Smooth muscle cell (in vitro differentiated cells): ENCODE results near the gene NELFA. TPM values are rescaled to one million over a fixed set of nuclear protein-coding genes. Genes with fewer than 3 reads are reported as not detected.

Source experiments
- DNase-seq: peaks from one replicate; lab custom pipeline; 2025; ENCODE audit not compliant: unreplicated experiment; lab: John Stamatoyannopoulos, UW
- H2AFZ ChIP-seq: fragments of 200-600 bp; sonication (generic); 2 replicates; pipeline ENCODE4 v1.6.0; 2016; ENCODE audit warnings: antibody characterized with exemption, low read depth, mild to moderate bottlenecking
- H3F3A ChIP-seq: fragments of 200-600 bp; sonication (generic); 2 replicates; pipeline ENCODE4 v1.6.0; 2017; ENCODE audit warnings: antibody characterized with exemption, low read depth
- H3K27ac ChIP-seq: fragments of 200-600 bp; sonication (generic); 2 replicates; pipeline ENCODE4 v1.5.1; 2016; ENCODE audit warnings: low read depth, mild to moderate bottlenecking
- H3K27me3 ChIP-seq: fragments of 200-600 bp; sonication (generic); 2 replicates; pipeline ENCODE4 v1.6.1; 2016; ENCODE audit warnings: low read depth, mild to moderate bottlenecking
- H3K36me3 ChIP-seq: fragments of 200-600 bp; sonication (generic); 2 replicates; pipeline ENCODE4 v1.5.1; 2016; ENCODE audit warnings: low read depth
- H3K4me1 ChIP-seq: fragments of 200-600 bp; sonication (generic); 2 replicates; pipeline ENCODE4 v1.5.1; 2016; ENCODE audit warnings: low read depth
- H3K4me2 ChIP-seq: fragments of 200-600 bp; sonication (generic); 2 replicates; pipeline ENCODE4 v1.6.0; 2016; ENCODE audit warnings: mild to moderate bottlenecking
- H3K4me3 ChIP-seq: fragments of 200-600 bp; sonication (generic); 2 replicates; pipeline ENCODE4 v1.5.1; 2016; ENCODE audit warnings: mild to moderate bottlenecking
- H3K79me2 ChIP-seq: fragments of 200-600 bp; sonication (generic); 2 replicates; pipeline ENCODE4 v1.6.0; 2016; ENCODE audit warnings: low read depth, mild to moderate bottlenecking
- H3K9ac ChIP-seq: fragments of 200-600 bp; sonication (generic); 2 replicates; pipeline ENCODE4 v1.6.0; 2016; ENCODE audit warnings: low read depth
- H3K9me3 ChIP-seq: fragments of 200-600 bp; sonication (generic); replicated peaks from 2 replicates; pipeline ENCODE4 v1.5.1; 2016; ENCODE audit warnings: low read depth
- H4K20me1 ChIP-seq: fragments of 200-600 bp; sonication (generic); 2 replicates; pipeline ENCODE4 v1.6.0; 2016; ENCODE audit warnings: low read depth
- WGBS: methylation state at CpG from one replicate; pipeline ENCODE4 v1.1.7; 2016; ENCODE audit warnings: low lambda C conversion rate; 5-methylcytosine and 5-hydroxymethylcytosine counted together
- polyA plus RNA-seq: library from polyadenylated mRNA; unstranded; fragments of >200 nt; fragmentation: Nextera tagmentation; extraction: Ambion mirVana; gene quantifications from 2 replicates; pipeline ENCODE4 v1.2.1, GENCODE V29; 2016
- total RNA-seq: library from RNA; depleted of rRNA; stranded (reverse); fragments of >200 nt; gene quantifications from 2 replicates; pipeline ENCODE4 v1.2.3, GENCODE V29; 2014
- TF ChIP-seq, protein P1 (sequence below): fragments of 200-600 bp; sonication (generic); IDR thresholded peaks from 2 replicates; pipeline ENCODE4 v1.5.1; 2017; ENCODE audit warnings: borderline replicate concordance, mild to moderate bottlenecking, antibody characterized with exemption; ENCODE audit not compliant: insufficient read depth, poor library complexity, severe bottlenecking

The NELFA gene
- total and polyA plus RNA-seq, 2 experiments from 2014 or later: 16.3 to 33.7 TPM

DNA sequence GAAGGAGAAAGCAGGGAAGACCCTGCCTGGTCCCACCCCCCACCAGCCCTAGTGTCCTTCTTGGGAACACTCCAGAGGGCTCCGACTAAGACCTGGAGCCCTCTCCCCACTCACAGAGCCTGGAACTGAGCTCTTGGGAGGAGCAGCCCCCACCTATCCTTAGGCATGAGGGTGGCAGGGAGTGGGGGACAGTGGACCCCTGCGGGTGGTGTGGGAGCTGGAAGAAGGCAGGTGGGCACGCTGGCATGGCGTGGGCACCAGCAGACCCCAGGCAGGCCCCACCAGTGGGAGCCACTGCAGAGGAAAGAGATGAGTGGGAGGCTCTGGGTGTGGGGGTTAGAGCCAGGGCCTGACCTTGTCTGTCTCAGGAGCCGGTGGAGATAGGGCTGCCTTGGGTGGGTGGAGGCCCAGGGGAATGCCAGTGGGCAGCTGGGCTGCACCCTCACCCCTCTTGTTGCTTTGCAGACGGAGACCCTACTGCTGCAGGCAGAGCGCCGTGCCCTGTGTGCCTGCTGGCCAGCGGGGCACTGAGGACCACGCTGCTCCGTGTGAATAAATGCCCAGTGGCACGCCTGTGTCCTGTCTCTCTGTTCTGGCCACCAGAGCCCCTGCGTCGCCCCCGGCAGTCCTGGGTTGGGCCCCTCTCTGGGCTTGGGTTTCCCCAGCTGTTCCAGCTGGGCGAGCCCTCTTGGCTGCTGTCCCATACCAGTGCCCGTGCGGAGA lies 34.8 kb upstream of the NELFA start:
- Histone ChIP-seq H3K27me3 (peaks cover 29% of the 10 kb centered on the region), H3K36me3 (no peaks in the 10 kb centered on the region)

DNA sequence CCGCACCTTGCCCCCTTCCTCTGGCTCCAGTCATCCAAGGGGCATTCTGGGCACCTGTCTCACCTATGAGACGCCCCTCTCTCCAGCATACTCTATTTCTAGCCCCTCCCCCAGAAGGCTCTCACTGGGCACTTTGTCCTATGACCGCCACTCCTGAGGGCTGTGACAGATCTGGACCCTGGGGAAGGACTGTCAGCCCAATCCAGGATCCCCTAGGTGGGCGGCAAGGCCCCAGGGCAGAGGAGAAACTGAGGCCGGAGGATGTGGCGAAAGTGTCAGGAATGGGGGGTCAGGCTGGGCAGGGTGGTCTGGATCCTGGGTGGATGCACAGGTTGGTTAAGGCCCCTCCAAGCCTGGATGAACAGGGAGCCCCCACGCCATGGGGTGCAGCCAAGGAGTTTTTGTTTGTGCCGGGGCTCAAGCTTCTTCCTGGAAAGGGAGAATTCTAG lies 34.2 kb upstream of the NELFA start:
- Histone ChIP-seq H2AFZ (no peak overlapping the region), H4K20me1 (peaks cover 9% of the 10 kb centered on the region), H3K27ac (no peak overlapping the region), H3K4me3 (peak overlapping the region; percentile 91), H3K27me3 (peaks cover 29% of the 10 kb centered on the region), H3K9ac (no peak overlapping the region), H3K4me2 (peak overlapping the region; percentile 86), H3K36me3 (no peaks in the 10 kb centered on the region), H3K9me3 (no peaks in the 10 kb centered on the region), H3K4me1 (peaks cover 6% of the 10 kb centered on the region), H3K79me2 (no peaks in the 10 kb centered on the region), H3F3A (no peaks in the 10 kb centered on the region)
- TF ChIP-seq, protein P1, sequence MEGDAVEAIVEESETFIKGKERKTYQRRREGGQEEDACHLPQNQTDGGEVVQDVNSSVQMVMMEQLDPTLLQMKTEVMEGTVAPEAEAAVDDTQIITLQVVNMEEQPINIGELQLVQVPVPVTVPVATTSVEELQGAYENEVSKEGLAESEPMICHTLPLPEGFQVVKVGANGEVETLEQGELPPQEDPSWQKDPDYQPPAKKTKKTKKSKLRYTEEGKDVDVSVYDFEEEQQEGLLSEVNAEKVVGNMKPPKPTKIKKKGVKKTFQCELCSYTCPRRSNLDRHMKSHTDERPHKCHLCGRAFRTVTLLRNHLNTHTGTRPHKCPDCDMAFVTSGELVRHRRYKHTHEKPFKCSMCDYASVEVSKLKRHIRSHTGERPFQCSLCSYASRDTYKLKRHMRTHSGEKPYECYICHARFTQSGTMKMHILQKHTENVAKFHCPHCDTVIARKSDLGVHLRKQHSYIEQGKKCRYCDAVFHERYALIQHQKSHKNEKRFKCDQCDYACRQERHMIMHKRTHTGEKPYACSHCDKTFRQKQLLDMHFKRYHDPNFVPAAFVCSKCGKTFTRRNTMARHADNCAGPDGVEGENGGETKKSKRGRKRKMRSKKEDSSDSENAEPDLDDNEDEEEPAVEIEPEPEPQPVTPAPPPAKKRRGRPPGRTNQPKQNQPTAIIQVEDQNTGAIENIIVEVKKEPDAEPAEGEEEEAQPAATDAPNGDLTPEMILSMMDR: no peak
- DNase-seq: no peak
- 92% methylated on average over 8 of the region's 8 CpGs for WGBS

More for the DNA sequence above, 34.8 kb upstream of the NELFA start:
- TF ChIP-seq, protein P1: no peak
- Histone ChIP-seq H3K4me2 (no peak overlapping the region), H2AFZ (no peak overlapping the region), H3K4me1 (peaks cover 6% of the 10 kb centered on the region), H3K9ac (no peak overlapping the region), H3K9me3 (no peaks in the 10 kb centered on the region), H3K4me3 (no peak overlapping the region), H4K20me1 (peaks cover 9% of the 10 kb centered on the region), H3K27ac (no peak overlapping the region), H3F3A (no peaks in the 10 kb centered on the region), H3K79me2 (no peaks in the 10 kb centered on the region)
- DNase-seq: no peak
- 95% methylated on average over 18 of the region's 18 CpGs for WGBS

DNA sequence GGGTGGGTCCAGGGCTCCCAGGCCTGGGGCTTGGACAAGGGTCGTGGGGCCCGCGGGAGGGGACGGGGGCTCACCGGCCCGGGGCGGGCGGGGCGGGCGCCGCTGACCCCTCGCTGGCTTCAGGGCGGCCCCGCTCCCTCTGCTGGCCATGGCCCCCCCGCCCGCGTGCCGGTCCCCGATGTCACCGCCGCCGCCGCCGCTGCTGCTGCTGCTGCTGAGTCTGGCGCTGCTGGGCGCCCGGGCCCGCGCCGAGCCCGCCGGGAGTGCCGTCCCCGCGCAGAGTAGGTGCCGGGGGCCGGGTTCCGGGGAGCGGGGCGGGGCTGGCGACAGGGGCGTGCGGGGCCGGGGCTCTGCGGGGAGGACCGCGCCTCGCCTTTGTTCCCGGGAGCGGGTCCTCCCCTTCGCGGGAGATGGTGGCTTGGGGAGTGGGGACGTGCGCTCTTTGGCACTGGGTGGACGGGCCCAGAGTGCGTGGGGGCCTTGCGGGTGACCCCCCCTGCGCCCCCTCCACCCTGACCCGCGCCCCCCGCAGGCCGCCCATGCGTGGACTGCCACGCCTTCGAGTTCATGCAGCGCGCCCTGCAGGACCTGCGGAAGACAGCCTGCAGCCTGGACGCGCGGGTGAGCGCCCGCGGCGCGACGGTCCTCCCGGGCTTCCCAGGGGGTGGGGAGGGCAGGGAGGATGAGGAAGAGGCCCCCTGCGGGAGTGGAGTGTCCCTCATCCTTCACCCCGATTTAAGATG lies 33.6 kb upstream of the NELFA start:
- Histone ChIP-seq H3K27me3 (peaks cover 29% of the 10 kb centered on the region), H3K4me1 (peaks cover 6% of the 10 kb centered on the region), H4K20me1 (peaks cover 9% of the 10 kb centered on the region), H3F3A (no peaks in the 10 kb centered on the region), H3K36me3 (no peaks in the 10 kb centered on the region), H3K4me3 (peak overlapping the region; percentile 91), H3K79me2 (no peaks in the 10 kb centered on the region), H3K4me2 (peak overlapping the region; percentile 86), H3K9me3 (no peaks in the 10 kb centered on the region), H2AFZ (peak overlapping the region; percentile 91), H3K9ac (no peak overlapping the region), H3K27ac (no peak overlapping the region)
- DNase-seq: no peak
- WGBS: 10% methylated on average over 13 of the region's 80 CpGs
- TF ChIP-seq, protein P1: peak; percentile 10
